Measurements from ENCODE around the gene SLCO2A1.

- TF ChIP-seq, protein P1, sequence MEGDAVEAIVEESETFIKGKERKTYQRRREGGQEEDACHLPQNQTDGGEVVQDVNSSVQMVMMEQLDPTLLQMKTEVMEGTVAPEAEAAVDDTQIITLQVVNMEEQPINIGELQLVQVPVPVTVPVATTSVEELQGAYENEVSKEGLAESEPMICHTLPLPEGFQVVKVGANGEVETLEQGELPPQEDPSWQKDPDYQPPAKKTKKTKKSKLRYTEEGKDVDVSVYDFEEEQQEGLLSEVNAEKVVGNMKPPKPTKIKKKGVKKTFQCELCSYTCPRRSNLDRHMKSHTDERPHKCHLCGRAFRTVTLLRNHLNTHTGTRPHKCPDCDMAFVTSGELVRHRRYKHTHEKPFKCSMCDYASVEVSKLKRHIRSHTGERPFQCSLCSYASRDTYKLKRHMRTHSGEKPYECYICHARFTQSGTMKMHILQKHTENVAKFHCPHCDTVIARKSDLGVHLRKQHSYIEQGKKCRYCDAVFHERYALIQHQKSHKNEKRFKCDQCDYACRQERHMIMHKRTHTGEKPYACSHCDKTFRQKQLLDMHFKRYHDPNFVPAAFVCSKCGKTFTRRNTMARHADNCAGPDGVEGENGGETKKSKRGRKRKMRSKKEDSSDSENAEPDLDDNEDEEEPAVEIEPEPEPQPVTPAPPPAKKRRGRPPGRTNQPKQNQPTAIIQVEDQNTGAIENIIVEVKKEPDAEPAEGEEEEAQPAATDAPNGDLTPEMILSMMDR (tag by site-specific recombination; IDR thresholded peaks at IDR 0.05) = no peak
- TF ChIP-seq ZNF146 (tag by site-specific recombination; IDR thresholded peaks at IDR 0.05) (no peak), ZBTB21 (tag by site-specific recombination; IDR thresholded peaks at IDR 0.05) (no peak), BCL11A (tag by site-specific recombination; IDR thresholded peaks at IDR 0.05; ENCODE audit: low read depth) (no peak), TCF7L2 (IDR thresholded peaks at IDR 0.05; ENCODE audit: borderline replicate concordance, low read depth, low read length) (no peak), ZNF239 (tag by site-specific recombination; IDR thresholded peaks at IDR 0.05) (no peak), REST (tag by site-specific recombination; IDR thresholded peaks at IDR 0.05) (no peak), ZNF114 (tag by site-specific recombination; IDR thresholded peaks at IDR 0.05) (no peak), ZSCAN30 (tag by site-specific recombination; IDR thresholded peaks at IDR 0.05) (no peak), ZNF76 (tag by site-specific recombination; IDR thresholded peaks at IDR 0.05; ENCODE audit: borderline replicate concordance, low read depth) (no peak), YY1 (tag by site-specific recombination; IDR thresholded peaks at IDR 0.05) (no peak)
- TF ChIP-seq, protein P2, sequence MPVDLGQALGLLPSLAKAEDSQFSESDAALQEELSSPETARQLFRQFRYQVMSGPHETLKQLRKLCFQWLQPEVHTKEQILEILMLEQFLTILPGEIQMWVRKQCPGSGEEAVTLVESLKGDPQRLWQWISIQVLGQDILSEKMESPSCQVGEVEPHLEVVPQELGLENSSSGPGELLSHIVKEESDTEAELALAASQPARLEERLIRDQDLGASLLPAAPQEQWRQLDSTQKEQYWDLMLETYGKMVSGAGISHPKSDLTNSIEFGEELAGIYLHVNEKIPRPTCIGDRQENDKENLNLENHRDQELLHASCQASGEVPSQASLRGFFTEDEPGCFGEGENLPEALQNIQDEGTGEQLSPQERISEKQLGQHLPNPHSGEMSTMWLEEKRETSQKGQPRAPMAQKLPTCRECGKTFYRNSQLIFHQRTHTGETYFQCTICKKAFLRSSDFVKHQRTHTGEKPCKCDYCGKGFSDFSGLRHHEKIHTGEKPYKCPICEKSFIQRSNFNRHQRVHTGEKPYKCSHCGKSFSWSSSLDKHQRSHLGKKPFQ (tag by site-specific recombination; IDR thresholded peaks at IDR 0.05) = no peak
- TF ChIP-seq, protein P3, sequence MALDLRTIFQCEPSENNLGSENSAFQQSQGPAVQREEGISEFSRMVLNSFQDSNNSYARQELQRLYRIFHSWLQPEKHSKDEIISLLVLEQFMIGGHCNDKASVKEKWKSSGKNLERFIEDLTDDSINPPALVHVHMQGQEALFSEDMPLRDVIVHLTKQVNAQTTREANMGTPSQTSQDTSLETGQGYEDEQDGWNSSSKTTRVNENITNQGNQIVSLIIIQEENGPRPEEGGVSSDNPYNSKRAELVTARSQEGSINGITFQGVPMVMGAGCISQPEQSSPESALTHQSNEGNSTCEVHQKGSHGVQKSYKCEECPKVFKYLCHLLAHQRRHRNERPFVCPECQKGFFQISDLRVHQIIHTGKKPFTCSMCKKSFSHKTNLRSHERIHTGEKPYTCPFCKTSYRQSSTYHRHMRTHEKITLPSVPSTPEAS (tag by site-specific recombination; IDR thresholded peaks at IDR 0.05) = no peak
These were observed 32.7 kb downstream of the SLCO2A1 start for GRCh38 chr3:133996996-133997395.
